Measurements from ENCODE around the gene SPC24.
"Not testable (repeated sequence)": the region's sequence is repeated elsewhere in the genome, so short reads cannot be mapped to it uniquely, and the experiment has no call there.

The SPC24 gene

GRCh38 chr19:11164296-11164695 is 8.7 kb upstream of the SPC24 start:
- no peak for DNase-seq

- not testable (repeated sequence) for DNase-seq
These were observed 4.8 kb upstream of the SPC24 start for GRCh38 chr19:11160440-11160768.

GRCh38 chr19:11159598-11160439 is 4.2 kb upstream of the SPC24 start:
- DNase-seq = no peak

GRCh38 chr19:11154683-11155047 is 917 bp downstream of the SPC24 start:
- no peak for DNase-seq

- DNase-seq = no peak
These were observed 3.1 kb downstream of the SPC24 start for GRCh38 chr19:11152318-11153062.

GRCh38 chr19:11151181-11151580 is 4.4 kb downstream of the SPC24 start:
- DNase-seq = no peak

- DNase-seq = no peak
These were observed 7.6 kb downstream of the SPC24 start for GRCh38 chr19:11148001-11148400.

GRCh38 chr19:11145536-11145924 is 10.1 kb downstream of the SPC24 start:
- no peak for DNase-seq

GRCh38 chr19:11142528-11143171 is 12.9 kb downstream of the SPC24 start:
- DNase-seq = peak; percentile 26

GRCh38 chr19:11141937-11142527 is 13.6 kb downstream of the SPC24 start:
- DNase-seq = no peak

- no peak for DNase-seq
These were observed 14.7 kb downstream of the SPC24 start for GRCh38 chr19:11140896-11141295.

GRCh38 chr19:11140023-11140538 is 15.5 kb downstream of the SPC24 start:
- DNase-seq = not testable (repeated sequence)

GRCh38 chr19:11138601-11139300 is 16.8 kb downstream of the SPC24 start:
- DNase-seq = peak; percentile 49

GRCh38 chr19:11137542-11138384 is 17.8 kb downstream of the SPC24 start:
- DNase-seq = peak; percentile 71

GRCh38 chr19:11136400-11137101 is 19.0 kb downstream of the SPC24 start:
- no peak for DNase-seq

GRCh38 chr19:11131471-11131870 is 24.1 kb downstream of the SPC24 start:
- no peak for DNase-seq

- peak; percentile 69 for DNase-seq
These were observed 24.6 kb downstream of the SPC24 start for GRCh38 chr19:11130824-11131455.

- DNase-seq = no peak
These were observed 27.7 kb downstream of the SPC24 start for GRCh38 chr19:11127905-11128304.

GRCh38 chr19:11125994-11126685 is 29.4 kb downstream of the SPC24 start:
- DNase-seq = peak; percentile 22

GRCh38 chr19:11124157-11124556 is 31.4 kb downstream of the SPC24 start:
- not testable (repeated sequence) for DNase-seq

Data from DMS 273 treated with DMSO at 0.1 percent for 48 hours (cell line).